Measurements from ENCODE around the gene S100A8.

GRCh38 chr1:153394391-153394790 lies 3.5 kb upstream of the S100A8 start:
- TF ChIP-seq CTCF (IDR thresholded peaks at IDR 0.05; ENCODE audit: low read depth, low read length, missing input control), result no peak
- no peak for TF ChIP-seq FOXA1 (IDR thresholded peaks at IDR 0.05)
- TF ChIP-seq REST (IDR thresholded peaks at IDR 0.05), result no peak
- no peak for TF ChIP-seq RAD21 (IDR thresholded peaks at IDR 0.05)
- no peak for TF ChIP-seq JUND (IDR thresholded peaks at IDR 0.05)
- no peak for TF ChIP-seq GABPA (IDR thresholded peaks at IDR 0.05 in 1 of 2, conservative IDR thresholded peaks at IDR 0.05 in 1 of 2)
- no peak for TF ChIP-seq SP1 (IDR thresholded peaks at IDR 0.05)

Data from liver (tissue), 3 donors.